ENCODE results near the gene PCGF3.
"Not testable (repeated sequence)": the region's sequence is repeated elsewhere in the genome, so short reads cannot be mapped to it uniquely, and the experiment has no call there.

Gene PCGF3

DNA sequence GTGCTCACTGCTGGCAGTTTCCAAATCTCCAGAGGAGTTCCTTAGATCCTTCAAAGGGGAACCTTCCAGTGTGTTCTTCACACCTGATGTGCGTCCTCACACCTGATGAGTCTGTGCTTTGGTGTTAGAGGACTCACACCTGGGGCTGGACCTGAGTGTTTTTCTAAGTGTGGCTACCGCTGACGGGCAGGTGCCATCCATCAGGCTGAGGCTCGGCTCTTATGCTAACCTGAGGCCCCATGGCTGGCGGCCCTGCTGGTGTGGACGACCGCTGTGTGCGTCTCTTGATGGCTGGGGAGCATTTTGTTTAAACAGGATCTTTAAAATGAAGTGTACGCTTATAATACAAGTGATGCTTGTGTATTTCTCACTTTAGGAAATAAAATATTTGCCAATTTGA, 28.4 kb downstream of the PCGF3 start:
- TF ChIP-seq POLR2A (IDR thresholded peaks at IDR 0.05; ENCODE audit: low read length) (no peak), GATA1 (IDR thresholded peaks at IDR 0.05; ENCODE audit: low read depth, low read length) (no peak)
- no peak for DNase-seq

- no peak for DNase-seq
Measured at GRCh38 chr4:734951-735350, 29.3 kb downstream of the PCGF3 start.

GRCh38 chr4:735583-735982, 30.0 kb downstream of the PCGF3 start:
- no peak for DNase-seq
- TF ChIP-seq GATA1 (IDR thresholded peaks at IDR 0.05; ENCODE audit: low read depth, low read length) (no peak), POLR2A (IDR thresholded peaks at IDR 0.05; ENCODE audit: low read length) (no peak)

More at GRCh38 chr4:734951-735350, 29.3 kb downstream of the PCGF3 start:
- TF ChIP-seq GATA1 (IDR thresholded peaks at IDR 0.05; ENCODE audit: low read depth, low read length): no peak
- no peak for TF ChIP-seq POLR2A (IDR thresholded peaks at IDR 0.05; ENCODE audit: low read length)

DNA sequence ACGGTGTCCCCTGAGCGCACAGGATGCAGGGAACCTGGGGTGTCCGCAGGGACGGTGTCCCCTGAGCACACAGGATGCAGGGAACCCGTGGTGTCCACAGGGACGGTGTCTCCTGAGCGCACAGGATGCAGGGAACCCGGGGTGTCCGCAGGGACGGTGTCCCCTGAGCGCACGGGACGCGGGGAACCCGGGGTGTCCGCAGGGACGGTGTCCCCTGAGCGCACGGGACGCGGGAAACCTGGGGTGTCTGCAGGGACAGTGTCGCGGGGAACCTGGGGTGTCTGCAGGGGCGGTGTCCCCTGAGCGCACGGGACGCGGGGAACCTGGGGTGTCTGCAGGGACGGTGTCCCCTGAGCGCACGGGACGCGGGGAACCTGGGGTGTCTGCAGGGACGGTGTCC, 30.9 kb downstream of the PCGF3 start:
- not testable (repeated sequence) for DNase-seq

DNA sequence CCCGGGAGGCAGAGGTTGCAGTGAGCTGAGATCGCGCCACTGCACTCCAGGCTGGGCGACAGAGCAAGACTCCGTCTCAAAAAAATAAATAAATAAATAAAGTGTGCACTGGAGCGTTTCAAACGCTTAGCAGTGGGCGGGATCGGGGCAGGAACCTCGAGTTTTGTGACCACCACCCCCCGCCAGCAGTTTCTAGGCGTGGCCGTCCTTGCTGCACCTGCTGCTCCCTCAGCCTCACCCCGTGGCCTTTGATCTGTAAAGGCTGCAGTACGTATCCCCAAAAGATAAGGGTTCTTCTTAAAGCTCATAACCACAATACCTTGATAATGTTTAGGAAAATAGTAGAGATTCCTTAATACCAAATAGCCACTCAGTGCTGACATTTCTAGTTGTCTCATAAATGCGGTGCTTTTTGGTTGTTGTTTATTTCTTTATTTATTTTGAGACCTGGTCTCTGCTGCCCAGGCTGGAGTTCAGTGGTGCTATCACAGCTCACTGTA, 33.2 kb downstream of the PCGF3 start:
- no peak for DNase-seq
- TF ChIP-seq POLR2A (IDR thresholded peaks at IDR 0.05; ENCODE audit: low read length) (no peak), GATA1 (IDR thresholded peaks at IDR 0.05; ENCODE audit: low read depth, low read length) (no peak)

DNA sequence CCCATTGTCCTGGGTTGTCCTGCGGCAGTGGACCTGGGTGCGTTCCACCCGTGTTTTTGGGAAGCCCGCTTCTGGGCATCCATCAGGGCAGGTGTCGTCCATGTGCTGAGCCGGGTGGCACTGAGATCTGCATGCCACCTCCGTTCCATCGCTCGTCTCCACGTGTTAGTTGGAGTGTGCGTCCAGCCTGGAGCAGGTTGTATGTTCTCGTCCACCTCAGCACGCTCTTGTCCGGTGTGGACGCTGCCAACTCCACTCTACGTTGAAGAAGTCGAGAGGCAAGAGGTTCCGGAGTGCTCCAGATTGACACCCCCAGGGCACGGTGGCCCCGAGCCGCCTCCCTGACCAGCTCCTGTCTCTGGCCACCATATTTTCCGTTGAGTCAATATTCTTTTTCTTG, 33.9 kb downstream of the PCGF3 start:
- DNase-seq: no peak
- TF ChIP-seq POLR2A (IDR thresholded peaks at IDR 0.05; ENCODE audit: low read length) (no peak), GATA1 (IDR thresholded peaks at IDR 0.05; ENCODE audit: low read depth, low read length) (no peak)

GRCh38 chr4:740011-740410, 34.4 kb downstream of the PCGF3 start:
- no peak for DNase-seq
- no peak for TF ChIP-seq POLR2A (IDR thresholded peaks at IDR 0.05; ENCODE audit: low read length)
- TF ChIP-seq GATA1 (IDR thresholded peaks at IDR 0.05; ENCODE audit: low read depth, low read length): no peak

DNA sequence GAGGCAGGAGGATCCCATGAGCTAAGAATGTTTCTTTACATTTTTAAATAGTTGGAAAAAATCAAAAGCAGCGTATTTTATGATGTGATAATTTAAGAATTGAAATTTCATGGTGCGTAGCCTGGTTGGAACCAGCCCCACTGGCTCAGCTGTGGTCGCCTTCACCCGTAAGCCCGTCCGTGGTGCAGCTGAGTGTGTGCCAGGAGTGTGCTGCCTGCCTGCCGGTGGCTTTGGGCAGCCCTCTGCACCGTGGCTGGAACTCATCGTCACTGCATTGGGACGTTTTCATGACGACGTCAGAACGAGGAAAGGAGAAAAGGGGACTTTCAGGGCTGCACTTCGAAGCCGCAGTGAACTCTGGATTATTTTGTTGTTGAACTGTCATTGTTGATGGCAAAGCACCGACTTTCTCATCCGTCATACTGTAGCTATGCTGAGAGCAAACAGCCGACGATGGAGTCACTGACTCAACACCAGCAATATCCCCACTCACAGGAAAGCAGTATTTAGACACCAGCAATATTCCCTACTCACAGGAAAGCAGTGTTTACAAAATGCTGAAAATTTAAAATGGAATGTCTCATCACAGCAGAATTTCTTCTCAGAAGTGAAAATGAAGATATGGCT, 35.1 kb downstream of the PCGF3 start:
- TF ChIP-seq GATA1 (IDR thresholded peaks at IDR 0.05; ENCODE audit: low read depth, low read length) (no peak), POLR2A (IDR thresholded peaks at IDR 0.05; ENCODE audit: low read length) (no peak)
- no peak for DNase-seq

DNA sequence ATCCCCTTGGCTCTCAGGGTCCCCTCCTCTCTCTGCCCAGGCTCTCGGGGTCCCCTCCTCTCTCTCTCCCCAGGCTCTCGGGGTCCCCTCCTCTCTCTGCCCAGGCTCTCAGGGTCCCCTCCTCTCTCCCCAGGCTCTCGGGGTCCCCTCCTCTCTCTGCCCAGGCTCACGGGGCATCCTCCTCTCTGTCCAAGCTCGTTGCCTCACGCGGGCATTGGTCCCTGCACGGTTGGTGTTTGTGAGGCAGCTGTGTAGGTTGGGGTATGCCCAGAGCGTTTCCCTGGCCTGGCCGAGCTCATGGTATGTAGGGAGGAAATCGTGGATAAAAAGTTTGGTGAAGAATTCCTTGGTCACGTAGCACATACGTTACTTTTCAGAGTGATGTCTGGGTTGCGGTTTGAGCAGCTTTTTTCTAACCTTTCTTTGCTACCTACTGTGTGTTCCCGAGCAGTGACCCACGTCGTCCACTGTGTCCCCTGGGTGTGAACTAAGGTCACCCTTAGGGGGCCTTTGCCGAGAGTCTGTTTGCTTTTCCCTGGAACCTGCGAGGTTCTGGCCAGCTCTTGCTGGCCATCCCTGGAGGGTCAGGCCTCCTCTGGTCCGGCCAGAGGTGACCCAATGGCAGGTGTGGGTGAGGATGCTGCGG, 36.6 kb downstream of the PCGF3 start:
- DNase-seq: no peak
- TF ChIP-seq POLR2A (IDR thresholded peaks at IDR 0.05; ENCODE audit: low read length): no peak
- TF ChIP-seq GATA1 (IDR thresholded peaks at IDR 0.05; ENCODE audit: low read depth, low read length): no peak

- DNase-seq: peak; percentile 64 to 80
- no peak for TF ChIP-seq GATA1 (IDR thresholded peaks at IDR 0.05; ENCODE audit: low read depth, low read length)
- TF ChIP-seq POLR2A (IDR thresholded peaks at IDR 0.05; ENCODE audit: low read length): no peak
Measured at GRCh38 chr4:742742-743311, 37.2 kb downstream of the PCGF3 start.

- TF ChIP-seq GATA1 (IDR thresholded peaks at IDR 0.05; ENCODE audit: low read depth, low read length): no peak
- TF ChIP-seq POLR2A (IDR thresholded peaks at IDR 0.05; ENCODE audit: low read length): no peak
- DNase-seq: no peak
Measured at GRCh38 chr4:743463-744211, 38.0 kb downstream of the PCGF3 start.

- no peak for DNase-seq
- TF ChIP-seq GATA1 (IDR thresholded peaks at IDR 0.05; ENCODE audit: low read depth, low read length) (no peak), POLR2A (IDR thresholded peaks at IDR 0.05; ENCODE audit: low read length) (no peak)
Measured at GRCh38 chr4:744212-744841, 38.7 kb downstream of the PCGF3 start.

DNA sequence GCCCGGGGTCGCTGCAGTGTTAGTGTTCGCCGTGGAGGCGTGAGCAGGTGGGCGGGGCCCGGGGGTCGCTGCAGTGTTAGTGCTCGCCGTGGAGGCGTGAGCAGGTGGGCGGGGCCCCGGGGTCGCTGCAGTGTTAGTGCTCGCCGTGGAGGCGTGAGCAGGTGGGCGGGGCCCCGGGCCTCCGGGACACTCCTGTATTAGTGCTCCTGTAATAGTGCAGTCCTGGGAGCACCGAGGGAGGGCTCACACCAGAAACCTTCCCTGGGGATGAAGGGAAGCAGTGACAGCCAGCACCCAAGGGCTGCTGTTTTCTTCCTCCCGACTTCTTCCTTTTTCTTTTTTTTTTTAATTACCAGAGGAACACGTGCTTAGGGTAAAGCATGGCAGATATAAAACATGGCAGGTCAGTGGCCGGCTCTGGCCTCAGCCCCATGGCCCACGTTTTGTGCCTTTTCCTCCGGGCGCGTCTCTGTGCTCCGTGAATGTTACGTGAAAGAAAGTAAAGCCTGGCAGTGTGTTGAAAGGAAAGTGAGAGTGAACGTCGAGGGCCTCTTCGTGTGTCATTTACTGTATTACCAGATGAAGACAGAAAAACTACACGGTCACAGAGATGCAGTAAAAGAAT, 42.0 kb downstream of the PCGF3 start:
- no peak for DNase-seq
- no peak for TF ChIP-seq POLR2A (IDR thresholded peaks at IDR 0.05; ENCODE audit: low read length)
- TF ChIP-seq GATA1 (IDR thresholded peaks at IDR 0.05; ENCODE audit: low read depth, low read length): no peak

All from erythroblast (primary cell).